K562 (cell line): ENCODE data around the gene CCDC187. TPM values are rescaled to one million over a fixed set of nuclear protein-coding genes. Genes with fewer than 3 reads are reported as not detected.

ENCODE experiments used
- CTCF ChIP-seq, 3 experiments: IDR thresholded peaks in 2 of 3; conservative IDR thresholded peaks in 1 of 3; 2 replicates each; pipeline ENCODE4 v1.5.1; 2011 to 2012; ENCODE audit warnings: low read length in 3 of 3, mild to moderate bottlenecking in 3 of 3, control low read depth in 2 of 3, improper control_type of control experiment in 1 of 3, inconsistent platforms in 1 of 3, low read depth in 1 of 3, mixed read lengths in 1 of 3, moderate library complexity in 1 of 3; ENCODE audit not compliant: insufficient read depth in 2 of 3
- FIP1L1 ChIP-seq: fragments of 200-400 bp; formaldehyde crosslinking; IDR thresholded peaks from 2 replicates; pipeline ENCODE4 v1.6.1; 2018; ENCODE audit warnings: mild to moderate bottlenecking, low read depth, low read length; ENCODE audit not compliant: poor library complexity, severe bottlenecking
- FOS ChIP-seq: IDR thresholded peaks from 3 replicates; pipeline ENCODE4 v1.6.1; 2011; ENCODE audit not compliant: insufficient read length; ENCODE audit errors: extremely low read depth
- MECOM ChIP-seq: fragments of 250-450 bp; sonication (Bioruptor Pico); IDR thresholded peaks from 2 replicates; pipeline ENCODE4 v1.8.0; 2022; ENCODE audit warnings: inconsistent platforms
- OTX1 ChIP-seq: fragments of 450-650 bp; formaldehyde crosslinking; IDR thresholded peaks from 2 replicates; pipeline ENCODE4 v1.4.0; 2022; ENCODE audit warnings: mild to moderate bottlenecking
- PBX2 ChIP-seq, 2 experiments: IDR thresholded peaks in 1 of 2; conservative IDR thresholded peaks in 1 of 2; 2 replicates each; pipeline ENCODE4 v1.6.1; 2016; ENCODE audit warnings: low read depth in 2 of 2, mild to moderate bottlenecking in 1 of 2, missing compliant biosample characterization in 1 of 2, missing genetic modification characterization in 1 of 2, moderate library complexity in 1 of 2
- RCOR1 ChIP-seq, 2 experiments: IDR thresholded peaks; 2 replicates each; pipeline ENCODE4 v1.6.1; 2012; ENCODE audit warnings: low read depth in 2 of 2, low read length in 2 of 2, borderline replicate concordance in 1 of 2, improper control_type of control experiment in 1 of 2
- RREB1 ChIP-seq: fragments of 250-450 bp; sonication (Bioruptor Pico); IDR thresholded peaks from 2 replicates; pipeline ENCODE4 v1.4.0; 2020
- ZBTB7A ChIP-seq: IDR thresholded peaks from 2 replicates; pipeline ENCODE4 v1.6.1; 2011; ENCODE audit warnings: low read depth, mild to moderate bottlenecking, low read length, moderate library complexity, borderline replicate concordance; ENCODE audit not compliant: control insufficient read depth
- ZNF133 ChIP-seq: fragments of 250-450 bp; sonication (Bioruptor Pico); IDR thresholded peaks from 2 replicates; pipeline ENCODE4 v1.4.0; 2020; ENCODE audit warnings: mild to moderate bottlenecking
- ZNF175 ChIP-seq: fragments of 200-800 bp; sonication (Bioruptor generic); IDR thresholded peaks from 2 replicates; pipeline ENCODE4 v1.6.1; 2016; ENCODE audit warnings: low read depth, mild to moderate bottlenecking, missing genetic modification characterization, missing compliant biosample characterization
- ZNF583 ChIP-seq: fragments of 250-450 bp; sonication (Bioruptor Pico); IDR thresholded peaks from 2 replicates; pipeline ENCODE4 v1.4.0; 2020
- ZNF830 ChIP-seq: fragments of 250-450 bp; sonication (Bioruptor Pico); IDR thresholded peaks from 2 replicates; pipeline ENCODE4 v1.5.0; 2021; ENCODE audit warnings: mild to moderate bottlenecking
- polyA plus RNA-seq, 8 experiments: library from polyadenylated mRNA; depleted of rRNA in 4 of 8; stranded (reverse) in 5 of 8; unstranded in 3 of 8; fragments of >200 nt; fragmentation: Nextera tagmentation in 2 of 8; fragmentation: Illumina TruSeq in 1 of 8; extraction: Ambion mirVana in 2 of 8; extraction: Trizol in 1 of 8; gene quantifications; 2 replicates each; pipeline versions ENCODE4 v1.2.1 to v1.2.3, GENCODE V29; 2011 to 2014; ENCODE audit warnings: inconsistent platforms in 1 of 8, missing spikeins in 1 of 8
- total RNA-seq, 7 experiments: library from RNA; depleted of rRNA in 6 of 7; stranded (reverse); fragments of >200 nt in 6 of 7; fragmentation: Illumina TruSeq in 2 of 7; extraction: Trizol in 2 of 7; gene quantifications; 2 replicates each; pipeline versions ENCODE4 v1.2.1 to v1.2.3, GENCODE V29; 2011 to 2021; ENCODE audit warnings: low replicate concordance in 1 of 7

CCDC187 gene
- total and polyA plus RNA-seq, 9 of the 15 experiments (the other 6 are each of a cell fraction or from before 2014, with no cell fraction given): not detected

GRCh38 chr9:136225748-136226679 is 77.9 kb downstream of the CCDC187 start (continued):
- TF ChIP-seq CTCF (IDR thresholded peaks at IDR 0.05 in 2 of 3, conservative IDR thresholded peaks at IDR 0.05 in 1 of 3; ENCODE audit: insufficient read depth in 2 of 3, low read depth in 1 of 3, low read length in 3 of 3): peak; percentile 89 to 95 (median 94)
- TF ChIP-seq ZBTB7A: no peak
- no peak for TF ChIP-seq ZNF830 (CRISPR knock-in tag)
- TF ChIP-seq FOS: no peak
- TF ChIP-seq RCOR1 (IDR thresholded peaks at IDR 0.05; ENCODE audit: borderline replicate concordance in 1 of 2, low read depth in 2 of 2, low read length in 2 of 2): 0 out of 4 replicates have a peak, but pooled peaks of 1 of the 2 experiments have one; percentile 34
- TF ChIP-seq MECOM (CRISPR knock-in tag): 0 out of 2 replicates have a peak, but pooled peaks have one; percentile 25
- TF ChIP-seq PBX2 (CRISPR knock-in tag; IDR thresholded peaks at IDR 0.05; ENCODE audit: low read depth): no peak
- TF ChIP-seq PBX2 (tag; conservative IDR thresholded peaks at IDR 0.05; ENCODE audit: low read depth): no peak
- TF ChIP-seq OTX1: 0 out of 2 replicates have a peak, but pooled peaks have one; percentile 30
- TF ChIP-seq ZNF175 (CRISPR knock-in tag): no peak
- TF ChIP-seq FIP1L1: peak; percentile 51
- TF ChIP-seq ZNF133 (CRISPR knock-in tag): 0 out of 2 replicates have a peak, but pooled peaks have one; percentile 37
- TF ChIP-seq RREB1 (CRISPR knock-in tag): peak; percentile 86
- TF ChIP-seq ZNF583 (CRISPR knock-in tag): peak; percentile 51; the same call in 1 of the 2 replicates
